HG03097 (cell line): Measurements from ENCODE around the gene GADL1.

Source experiments
- ATAC-seq: cut with Tn5 transposase; IDR thresholded peaks from one replicate; pipeline ENCODE4 v1.9.1; 2021; ENCODE audit not compliant: unreplicated experiment, low FRiP score

GADL1 gene, protein sequence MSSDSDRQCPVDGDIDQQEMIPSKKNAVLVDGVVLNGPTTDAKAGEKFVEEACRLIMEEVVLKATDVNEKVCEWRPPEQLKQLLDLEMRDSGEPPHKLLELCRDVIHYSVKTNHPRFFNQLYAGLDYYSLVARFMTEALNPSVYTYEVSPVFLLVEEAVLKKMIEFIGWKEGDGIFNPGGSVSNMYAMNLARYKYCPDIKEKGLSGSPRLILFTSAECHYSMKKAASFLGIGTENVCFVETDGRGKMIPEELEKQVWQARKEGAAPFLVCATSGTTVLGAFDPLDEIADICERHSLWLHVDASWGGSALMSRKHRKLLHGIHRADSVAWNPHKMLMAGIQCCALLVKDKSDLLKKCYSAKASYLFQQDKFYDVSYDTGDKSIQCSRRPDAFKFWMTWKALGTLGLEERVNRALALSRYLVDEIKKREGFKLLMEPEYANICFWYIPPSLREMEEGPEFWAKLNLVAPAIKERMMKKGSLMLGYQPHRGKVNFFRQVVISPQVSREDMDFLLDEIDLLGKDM

DNA sequence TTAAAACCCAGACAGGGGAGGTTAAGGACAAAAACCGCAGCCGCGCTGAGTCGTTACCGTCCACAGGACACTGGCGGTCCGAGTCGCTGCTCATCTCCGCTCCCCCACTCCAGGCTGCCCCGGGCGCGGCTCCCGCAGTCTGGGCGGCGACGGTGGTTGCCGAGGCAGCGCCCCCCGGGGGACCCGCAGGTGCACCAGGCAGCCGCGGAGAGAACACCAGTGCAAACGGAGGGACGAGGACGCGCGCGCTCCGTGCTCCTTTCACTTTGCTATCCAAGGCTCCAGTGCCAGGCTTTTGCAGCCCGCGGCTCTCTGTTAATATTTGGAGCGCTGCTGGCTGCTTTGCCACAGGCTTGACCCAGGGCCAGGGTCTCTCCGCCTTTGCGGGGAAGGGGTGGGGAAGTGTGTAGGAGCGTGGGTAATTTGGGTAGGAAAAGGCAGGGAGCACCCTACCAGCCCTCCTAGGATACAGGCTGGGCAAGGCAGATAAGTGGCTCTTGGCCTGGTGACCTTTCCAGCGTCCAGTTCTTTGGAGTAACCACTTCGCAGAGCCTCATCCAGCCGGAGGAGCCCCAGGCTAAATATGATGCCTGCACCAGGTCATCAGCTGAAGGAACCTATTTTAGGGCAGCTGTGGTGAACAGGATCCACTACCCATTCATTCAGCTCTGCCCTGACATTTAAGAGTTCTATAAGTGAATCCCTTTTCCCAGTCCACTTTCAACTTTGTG lies at the start of gene GADL1:
GADL1 (minus strand) TSS at position 141 of the 731 bp plus-strand sequence; CDS start at position 94, 47 bp downstream.
- ATAC-seq: no peak

DNA sequence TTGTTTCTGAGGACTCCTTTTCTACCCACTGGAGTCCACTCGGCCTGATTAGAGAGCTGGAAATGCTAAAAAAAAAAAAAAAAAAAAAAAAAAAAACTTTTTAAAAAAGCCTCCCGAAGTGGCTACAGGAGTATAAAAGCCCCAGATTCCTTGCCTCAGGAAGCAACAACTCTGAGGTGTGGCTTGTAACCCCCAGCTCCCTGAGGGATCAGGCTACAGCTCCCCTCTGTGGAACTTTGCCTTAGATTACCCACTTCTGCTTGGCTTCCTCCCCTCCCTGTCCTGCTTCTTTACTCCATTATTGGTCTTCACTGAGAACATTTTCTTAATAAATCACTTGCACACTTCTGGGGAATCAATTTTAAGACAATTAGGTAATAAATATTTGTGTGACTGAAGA lies 49.7 kb upstream of the GADL1 start:
- no peak for ATAC-seq

DNA sequence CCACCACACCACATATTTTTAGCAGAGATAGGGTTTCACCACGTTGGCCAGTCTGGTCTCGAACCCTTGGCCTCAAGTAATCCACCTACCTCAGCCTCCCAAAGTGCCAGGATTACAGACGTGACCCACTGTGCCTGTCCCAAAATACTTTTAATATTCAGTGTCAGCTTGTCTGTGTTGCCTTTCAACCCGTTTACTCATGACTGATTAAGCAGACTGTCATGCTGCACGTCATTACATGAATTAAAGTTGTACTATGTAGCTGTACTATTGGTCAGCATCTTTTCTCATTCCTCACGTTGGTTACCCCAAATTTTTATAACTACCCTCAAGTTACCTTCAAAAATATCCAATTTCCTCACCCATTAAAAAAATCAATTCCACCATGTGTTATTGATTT lies 48.7 kb upstream of the GADL1 start:
- no peak for ATAC-seq

DNA sequence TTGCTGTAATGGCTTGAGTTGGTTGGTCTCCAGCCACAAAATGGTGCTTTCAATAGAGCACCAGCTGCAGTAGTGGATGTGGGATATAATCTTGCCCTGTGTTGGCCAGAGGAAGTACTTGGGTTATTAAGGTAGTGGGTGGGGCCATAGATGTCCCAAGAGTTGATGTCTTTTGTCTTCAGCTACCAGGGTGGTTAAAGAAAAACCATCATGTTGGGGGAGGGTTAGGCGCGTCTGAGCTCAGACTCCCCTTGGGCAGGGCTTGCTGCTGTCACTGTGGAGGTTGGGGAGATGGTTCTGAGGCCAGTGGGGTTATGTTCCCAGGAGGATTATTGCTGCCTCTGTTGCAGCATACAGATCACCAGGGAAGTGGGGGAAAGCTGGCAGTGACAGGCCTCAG lies 46.9 kb upstream of the GADL1 start:
- no peak for ATAC-seq

DNA sequence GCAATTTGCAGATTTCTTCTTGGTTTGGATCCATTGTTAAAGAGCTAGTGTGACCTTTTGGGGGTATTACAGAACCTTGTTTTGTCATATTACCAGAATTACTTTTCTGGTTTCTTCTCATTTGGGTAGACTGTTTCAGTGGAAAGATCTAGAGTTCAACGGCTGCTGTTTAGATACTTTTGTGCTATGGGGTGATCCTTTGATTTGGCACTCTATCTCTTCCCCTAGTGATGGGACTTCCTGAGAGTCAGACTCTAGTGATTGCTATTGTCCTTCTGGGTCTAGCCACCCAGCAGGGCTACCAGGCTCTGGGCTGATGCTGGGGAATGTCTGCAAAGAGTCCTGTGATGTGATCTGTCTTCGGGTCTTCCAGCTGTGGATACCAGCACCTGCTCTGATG lies 46.3 kb upstream of the GADL1 start:
- ATAC-seq: no peak

DNA sequence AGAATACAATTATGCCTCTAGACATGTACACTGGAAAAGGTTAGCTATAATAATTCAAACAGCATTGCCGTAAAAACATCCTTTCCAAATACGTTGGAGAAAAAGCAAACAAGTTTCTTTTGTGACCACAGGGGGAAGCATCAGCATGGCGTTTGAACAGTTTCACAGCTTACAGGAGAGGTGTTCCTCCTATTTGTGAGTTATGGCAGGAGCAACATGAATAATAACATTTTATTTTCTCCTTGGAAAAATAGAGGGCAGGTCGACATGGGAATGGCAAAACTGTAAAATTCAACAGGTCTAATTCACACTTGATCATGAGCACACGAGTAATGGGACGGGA lies 39.7 kb upstream of the GADL1 start:
- ATAC-seq: no peak

DNA sequence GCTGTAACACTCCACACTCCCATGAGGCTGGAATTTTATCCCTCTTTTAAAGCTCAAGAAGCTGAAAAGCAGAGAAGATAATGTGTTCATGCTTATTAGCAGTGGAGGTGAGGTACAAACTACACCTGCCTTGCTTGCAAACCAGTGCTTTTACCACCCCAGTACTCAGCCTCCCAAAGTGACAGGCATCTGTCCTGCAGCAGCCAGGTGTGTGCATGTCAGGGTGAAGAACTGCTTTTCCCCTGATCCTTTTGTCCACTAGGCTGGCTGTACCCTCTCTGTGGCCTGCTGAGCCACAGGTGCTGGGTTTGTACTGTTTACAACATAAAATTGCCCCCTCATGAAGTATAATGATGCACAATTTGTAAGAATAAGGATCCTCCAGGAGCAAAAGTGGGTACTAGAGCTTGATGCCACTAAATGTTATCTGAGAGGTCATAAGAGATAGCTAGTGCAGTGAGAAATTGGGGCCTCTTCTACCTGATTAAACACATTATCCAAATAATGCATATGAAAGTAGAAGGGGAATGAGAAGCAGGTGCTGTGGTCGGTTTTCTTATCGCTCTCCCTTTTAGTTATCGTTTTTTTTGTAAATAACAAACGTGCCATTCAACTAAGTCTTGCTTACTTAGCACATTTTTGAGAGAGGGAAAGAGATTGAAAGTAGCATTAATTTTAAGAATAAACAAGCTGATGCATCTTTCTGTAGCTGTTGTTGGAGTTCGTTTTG lies 39.2 kb upstream of the GADL1 start:
- no peak for ATAC-seq

DNA sequence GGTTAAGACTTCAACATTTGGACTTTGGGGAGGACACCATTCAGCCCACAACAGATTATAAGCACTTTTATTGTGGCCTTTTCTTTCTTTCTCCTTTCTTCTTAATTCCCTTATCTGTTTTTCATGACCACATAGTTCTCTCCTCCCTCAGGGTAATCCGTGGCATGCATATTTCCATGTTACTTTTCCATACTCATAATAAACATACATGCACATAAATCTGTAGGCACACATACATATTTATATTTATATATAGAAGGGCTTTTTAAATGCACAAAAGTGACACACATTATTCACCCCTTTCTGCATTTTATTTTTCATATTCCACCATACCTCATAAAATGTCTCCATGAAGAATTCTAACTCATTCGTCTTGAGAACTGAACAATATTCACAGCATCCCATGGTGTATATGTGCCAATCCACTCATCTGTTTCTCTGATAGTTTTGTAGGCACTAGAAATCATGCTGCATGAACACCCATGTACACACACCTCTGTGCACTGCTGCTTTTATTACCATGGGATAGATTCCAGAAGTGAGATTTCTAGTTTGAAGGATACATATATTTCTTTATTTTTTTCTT lies 38.1 kb upstream of the GADL1 start:
- ATAC-seq: no peak

DNA sequence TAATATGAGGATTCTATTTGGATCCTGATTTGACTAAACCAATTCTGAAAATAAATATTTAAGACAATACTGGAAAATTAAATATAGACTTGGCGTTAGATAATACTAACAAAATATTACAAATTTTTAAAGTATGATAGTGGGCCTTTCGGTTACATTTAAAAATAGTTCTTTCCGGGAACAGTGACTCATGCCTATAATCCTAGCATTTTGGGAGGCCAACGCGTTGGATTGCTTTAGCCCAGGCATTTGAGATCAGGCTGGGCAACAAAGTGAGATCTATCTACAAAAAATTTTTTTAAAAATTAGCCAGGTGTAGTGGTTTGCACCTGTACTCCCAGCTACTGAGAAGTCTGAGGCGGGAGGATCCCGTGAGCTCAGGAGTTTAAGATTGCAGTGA lies 30.3 kb upstream of the GADL1 start:
- ATAC-seq: no peak

DNA sequence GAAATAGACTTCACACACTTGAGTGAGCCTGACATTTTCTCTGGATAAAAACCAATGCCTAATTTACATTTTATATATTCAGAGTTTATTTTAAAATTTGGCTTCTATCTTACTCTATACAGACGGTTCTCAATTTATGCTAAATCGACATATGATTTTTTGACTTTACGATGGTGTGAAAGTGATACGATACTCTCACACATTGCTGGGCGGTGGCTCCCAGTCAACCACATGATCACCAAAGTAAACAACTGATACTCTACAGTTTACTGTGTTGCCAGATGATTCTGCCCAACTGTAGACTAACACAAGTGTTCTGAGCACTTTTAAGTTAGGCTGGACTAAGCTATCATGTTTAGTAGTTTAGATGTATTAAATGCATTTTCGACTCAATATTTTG lies 25.1 kb upstream of the GADL1 start:
- no peak for ATAC-seq

DNA sequence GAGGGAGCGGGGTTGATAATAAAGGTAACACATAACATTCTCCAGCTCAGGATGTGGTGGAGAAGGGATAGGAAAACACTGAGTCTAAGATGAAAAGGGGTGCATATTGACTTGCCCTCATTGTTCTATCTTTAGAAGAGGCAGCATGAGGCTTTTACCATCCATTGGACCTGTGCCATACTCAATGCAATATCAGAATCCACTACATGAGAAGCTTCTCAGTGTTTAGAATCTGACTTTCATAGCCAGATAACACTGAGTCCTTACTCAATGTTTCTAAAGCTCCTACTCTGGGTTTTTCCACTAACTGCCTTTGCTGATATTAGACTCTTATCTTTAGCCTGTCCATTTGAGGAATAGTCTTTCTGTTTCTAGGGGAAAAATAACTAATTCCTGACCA lies 24.3 kb upstream of the GADL1 start:
- no peak for ATAC-seq

DNA sequence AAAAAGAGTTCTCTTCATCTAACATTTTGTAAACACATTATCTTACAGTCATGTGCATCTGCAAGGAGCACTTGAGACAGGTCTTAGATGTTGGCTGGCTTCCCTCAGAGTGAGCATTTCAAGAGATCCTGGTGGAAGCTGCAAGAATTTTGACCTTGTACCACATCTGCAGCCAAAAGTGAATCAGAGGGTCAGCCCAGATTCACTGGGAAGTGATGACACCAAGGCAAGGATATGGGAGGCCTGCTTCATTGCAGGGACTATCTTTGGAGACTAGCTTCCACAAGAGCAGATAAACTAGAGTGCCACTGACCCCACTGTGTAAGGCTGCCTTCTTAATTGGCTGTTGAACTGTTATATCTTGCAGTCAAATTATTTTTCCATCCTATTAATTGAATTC lies 21.3 kb upstream of the GADL1 start:
- no peak for ATAC-seq

DNA sequence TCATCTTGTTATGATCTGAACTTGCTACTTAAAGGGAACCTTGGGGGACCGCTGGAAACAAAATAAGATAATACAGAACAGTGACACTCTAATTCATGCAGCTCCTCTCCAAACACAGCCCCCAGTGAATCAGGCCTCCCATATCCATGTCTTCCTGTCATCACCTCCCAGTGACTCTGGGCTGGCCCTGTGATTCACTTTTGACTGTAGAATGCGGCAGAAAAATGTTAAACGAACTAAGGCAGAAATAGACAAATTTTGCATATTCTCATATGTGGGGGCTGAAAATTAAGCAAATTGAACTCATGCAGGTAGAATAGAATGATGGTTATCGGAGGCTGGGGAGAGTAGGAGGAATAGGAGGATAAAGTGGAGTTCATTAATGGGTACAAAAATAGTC lies 20.2 kb upstream of the GADL1 start:
- ATAC-seq: no peak

DNA sequence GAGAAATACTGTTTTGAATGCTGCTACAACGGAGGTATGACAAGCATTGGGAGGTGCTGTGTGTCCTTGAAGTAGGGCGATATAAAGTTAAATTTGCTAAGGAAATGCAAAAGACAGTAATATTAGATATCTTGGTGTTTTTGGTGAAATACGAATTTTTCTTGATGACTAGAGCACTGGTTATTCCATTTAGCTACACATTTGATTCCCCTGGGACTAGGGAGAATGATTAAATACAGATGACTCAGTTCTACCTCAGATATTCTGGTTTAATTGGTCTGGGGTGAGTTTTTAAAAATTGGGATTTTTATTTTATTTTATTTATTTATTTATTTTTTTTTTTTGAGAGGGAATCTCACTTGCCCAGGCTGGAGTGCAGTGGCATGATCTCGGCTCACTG lies 18.7 kb upstream of the GADL1 start:
- ATAC-seq: no peak

DNA sequence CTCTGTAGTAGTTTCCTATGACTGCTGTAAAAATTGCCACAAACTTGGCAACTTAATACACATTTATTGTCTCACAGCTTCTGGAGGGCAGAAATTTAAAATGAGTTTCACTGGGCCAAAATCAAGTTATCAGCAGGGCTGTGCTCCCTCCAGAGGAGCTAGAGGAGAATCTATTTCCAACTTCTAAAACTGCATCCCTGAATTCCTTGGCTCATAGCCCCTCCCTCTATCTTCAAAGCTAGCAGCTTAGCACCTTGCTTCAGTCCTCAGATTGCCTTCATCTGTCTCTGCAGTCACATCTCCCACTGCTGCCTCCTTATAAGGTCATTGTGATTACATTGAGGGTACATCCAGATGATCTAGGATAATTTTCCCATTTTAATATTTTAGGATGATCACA lies 17.8 kb upstream of the GADL1 start:
- no peak for ATAC-seq

DNA sequence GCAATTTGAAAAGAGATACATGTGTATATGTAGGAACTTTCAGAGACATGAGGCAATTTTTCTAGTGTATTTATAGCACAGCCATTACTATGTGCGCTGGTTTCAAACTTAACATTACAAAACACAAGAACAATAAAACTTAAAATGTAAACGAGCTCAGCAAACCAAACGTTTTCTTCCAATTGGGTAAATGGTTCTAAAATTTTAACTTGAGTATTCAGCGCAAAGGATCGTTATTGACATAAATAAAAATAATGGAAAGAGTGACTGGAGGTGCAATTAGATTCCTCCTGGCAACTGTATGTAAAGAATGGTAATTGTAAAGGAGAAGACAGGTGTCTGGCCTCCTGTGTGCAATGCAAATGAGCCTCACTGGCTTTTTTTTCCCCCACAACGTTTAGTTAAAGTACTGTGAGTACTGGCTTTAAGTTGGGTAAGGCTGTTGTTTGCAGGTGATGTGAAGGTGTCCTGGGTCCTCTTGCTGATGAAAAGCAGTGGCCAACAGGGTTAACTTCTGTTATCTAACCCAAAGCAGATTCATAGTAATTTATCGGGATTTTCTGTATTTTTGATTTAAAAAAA lies 14.1 kb upstream of the GADL1 start:
- ATAC-seq: no peak

DNA sequence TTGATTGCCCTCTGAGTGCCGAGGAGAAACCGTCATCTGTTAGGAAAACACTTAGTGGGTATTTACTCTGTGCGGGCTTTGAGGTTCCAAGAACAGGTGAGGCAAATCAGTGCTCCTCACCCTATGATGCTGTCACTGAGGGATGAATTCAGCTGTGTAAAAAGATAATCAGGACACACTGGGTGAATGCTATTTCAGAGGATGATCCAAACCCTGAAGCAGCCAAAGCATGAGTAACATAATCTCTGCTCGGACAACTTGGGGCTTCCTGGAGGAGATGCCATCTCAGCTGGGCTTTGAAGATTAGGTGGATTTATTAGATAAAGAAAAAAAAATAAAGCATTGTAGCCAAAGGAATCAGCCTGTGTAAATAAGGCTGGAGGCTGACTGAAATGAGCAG lies 10.5 kb upstream of the GADL1 start:
- no peak for ATAC-seq

DNA sequence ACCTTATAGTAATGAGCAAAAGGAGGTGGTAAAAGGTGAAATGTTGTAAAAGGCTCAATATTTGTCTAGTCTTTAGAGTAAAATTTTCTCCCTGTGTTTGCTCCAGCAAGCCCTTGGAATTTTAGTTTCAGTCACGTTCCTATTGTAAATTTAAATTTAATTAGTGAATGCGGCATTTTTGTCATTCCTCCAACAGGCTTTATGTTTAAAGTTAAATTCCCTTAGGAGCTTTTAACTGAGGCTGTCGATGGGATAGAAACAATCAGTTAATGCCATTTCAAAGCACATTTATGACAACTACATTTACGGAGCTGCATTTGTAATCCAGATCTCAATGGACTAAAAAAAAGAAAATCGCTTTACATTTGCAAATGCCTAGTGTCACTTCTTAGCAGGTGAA lies 868 bp upstream of the GADL1 start:
- no peak for ATAC-seq

DNA sequence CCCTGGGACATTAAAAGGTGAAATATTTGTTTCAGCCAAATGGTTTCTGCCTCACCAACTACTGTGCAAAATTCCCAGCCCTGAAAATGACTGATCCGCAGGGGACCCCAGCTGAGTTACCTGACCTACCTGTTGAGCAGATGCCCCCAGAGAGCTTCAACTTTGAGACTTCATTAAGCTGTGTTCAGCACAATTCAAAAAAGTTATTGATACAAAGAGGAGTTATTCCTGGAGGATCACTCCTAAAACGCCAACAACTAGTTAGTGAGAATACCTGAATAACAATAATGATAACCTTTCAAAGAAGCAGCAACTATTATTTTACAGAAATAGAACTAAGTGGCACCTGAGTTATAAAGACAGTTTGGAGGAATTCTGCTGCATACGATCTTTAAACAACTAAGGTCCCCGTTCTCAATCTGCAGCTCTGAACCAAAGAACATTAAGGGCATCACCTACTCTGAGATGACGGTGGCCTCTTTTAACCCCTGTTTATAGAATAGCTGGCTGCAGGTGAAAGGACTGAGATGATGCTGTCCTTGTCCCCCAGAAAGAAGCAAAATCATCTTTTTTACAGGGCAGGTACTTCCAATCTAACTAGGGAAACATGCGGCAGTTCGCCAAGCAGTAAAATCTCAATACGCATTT lies 659 bp downstream of the GADL1 start:
- ATAC-seq: no peak

DNA sequence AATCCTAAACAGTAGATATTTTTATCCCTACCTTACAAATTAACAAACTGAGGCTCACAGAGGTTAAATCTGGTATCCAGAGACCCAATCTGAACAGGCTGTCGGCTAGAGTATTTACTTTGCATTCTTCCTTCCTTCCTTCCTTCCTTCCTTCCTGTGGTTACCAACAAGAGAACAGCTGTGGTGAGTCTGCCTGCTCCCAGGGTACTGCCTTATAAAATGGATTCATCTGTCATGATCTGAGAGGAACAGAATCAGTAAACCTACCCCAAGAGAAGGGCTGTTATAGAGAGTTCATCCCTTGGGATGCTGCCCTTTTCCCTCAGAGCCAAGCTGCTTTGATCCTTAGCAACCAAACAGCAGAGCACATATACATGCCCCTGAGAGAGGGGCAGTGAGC lies 3.6 kb downstream of the GADL1 start:
- no peak for ATAC-seq
